ENCODE data around the gene ABCC12.

GRCh38 chr16:48204825-48205151 lies 49.0 kb upstream of the ABCC12 start:
- TF ChIP-seq MAX (IDR thresholded peaks at IDR 0.05) (no peak), CTCF (IDR thresholded peaks at IDR 0.05; ENCODE audit: control extremely low read depth in 1 of 3, insufficient read depth in 1 of 3, low read depth in 1 of 3, low read length in 3 of 3) (no peak), POLR2A (IDR thresholded peaks at IDR 0.05; ENCODE audit: control extremely low read depth in 1 of 2, low read depth in 2 of 2, low read length in 2 of 2) (no peak), EZH2 (IDR thresholded peaks at IDR 0.05; ENCODE audit: low read depth, low read length, severe bottlenecking) (no peak), NRF1 (IDR thresholded peaks at IDR 0.05; ENCODE audit: low read depth, low read length) (no peak), CHD2 (IDR thresholded peaks at IDR 0.05; ENCODE audit: low read length) (no peak), SP4 (IDR thresholded peaks at IDR 0.05; ENCODE audit: low read length) (no peak), MAFK (IDR thresholded peaks at IDR 0.05; ENCODE audit: low read depth, low read length) (no peak), POLR2AphosphoS5 (IDR thresholded peaks at IDR 0.05; ENCODE audit: low read depth, low read length) (no peak), EP300 (IDR thresholded peaks at IDR 0.05; ENCODE audit: borderline replicate concordance in 1 of 2, low read depth in 2 of 2, low read length in 2 of 2) (no peak), E2F6 (IDR thresholded peaks at IDR 0.05) (no peak), POU5F1 (IDR thresholded peaks at IDR 0.05; ENCODE audit: low read depth, low read length) (no peak)

Measured in H1 (cell line).